SJCRH30 (cell line): ENCODE measurements around the gene SCGB3A2. TPM values are rescaled to one million over a fixed set of nuclear protein-coding genes. Genes with fewer than 3 reads are reported as not detected.
"Not testable (repeated sequence)": the region's sequence is repeated elsewhere in the genome, so short reads cannot be mapped to it uniquely, and the experiment has no call there.

ENCODE experiments used
- DNase-seq, 2 experiments: peaks; one replicate each; pipeline ENCODE4 v3.0.0-alpha.2; 2015 to 2020
- H3K27ac ChIP-seq: fragments of 250-450 bp; sonication (Bioruptor Pico); 2 replicates; pipeline ENCODE4 v1.5.1; 2020; ENCODE audit warnings: mild to moderate bottlenecking, moderate library complexity
- H3K27me3 ChIP-seq: fragments of 250-450 bp; sonication (Bioruptor Pico); 2 replicates; pipeline ENCODE4 v1.5.1; 2020; ENCODE audit warnings: mild to moderate bottlenecking, moderate library complexity
- H3K36me3 ChIP-seq: fragments of 250-450 bp; sonication (Bioruptor Pico); 2 replicates; pipeline ENCODE4 v1.5.1; 2020; ENCODE audit warnings: mild to moderate bottlenecking, moderate library complexity
- H3K4me1 ChIP-seq: fragments of 250-450 bp; sonication (Bioruptor Pico); 2 replicates; pipeline ENCODE4 v1.5.1; 2020; ENCODE audit warnings: mild to moderate bottlenecking, moderate library complexity
- H3K4me3 ChIP-seq: fragments of 250-450 bp; sonication (Bioruptor Pico); 2 replicates; pipeline ENCODE4 v1.5.1; 2020; ENCODE audit warnings: mild to moderate bottlenecking, moderate library complexity
- H3K9me3 ChIP-seq: fragments of 250-450 bp; sonication (Bioruptor Pico); replicated peaks from 2 replicates; pipeline ENCODE4 v1.5.1; 2020; ENCODE audit warnings: mild to moderate bottlenecking, moderate library complexity
- total RNA-seq: library from RNA; depleted of rRNA; stranded (reverse); fragments of >200 nt; shearing (Covaris generic); gene quantifications from 2 replicates; pipeline ENCODE4 v1.2.3, GENCODE V29; 2014

The SCGB3A2 gene
- total RNA-seq, 1 experiment from 2014 or later, result not detected

DNA sequence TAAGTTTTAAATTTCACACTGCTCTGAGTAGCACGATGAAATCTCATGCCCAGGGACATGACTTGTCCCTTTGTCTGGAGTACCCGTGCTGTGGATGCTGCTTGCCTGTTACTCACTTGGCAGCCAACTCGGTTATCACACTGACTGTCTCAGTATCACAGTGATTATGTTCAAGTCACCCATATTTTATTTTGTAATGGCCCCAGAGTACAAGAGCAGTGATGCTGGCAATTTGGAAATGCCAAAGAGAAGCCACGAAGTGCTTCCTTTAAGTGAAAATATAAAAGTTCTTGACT, 22.8 kb upstream of the SCGB3A2 start:
- no peaks in the 10 kb centered on the region for H3K36me3 ChIP-seq
- peaks cover 3% of the 10 kb centered on the region; the same call in 1 of the 2 replicates for H3K4me1 ChIP-seq
- no peak overlapping the region for H3K27ac ChIP-seq
- no peak for DNase-seq
- H3K9me3 ChIP-seq, result no peaks in the 10 kb centered on the region
- no peaks in the 10 kb centered on the region for H3K27me3 ChIP-seq
- no peak overlapping the region for H3K4me3 ChIP-seq

DNA sequence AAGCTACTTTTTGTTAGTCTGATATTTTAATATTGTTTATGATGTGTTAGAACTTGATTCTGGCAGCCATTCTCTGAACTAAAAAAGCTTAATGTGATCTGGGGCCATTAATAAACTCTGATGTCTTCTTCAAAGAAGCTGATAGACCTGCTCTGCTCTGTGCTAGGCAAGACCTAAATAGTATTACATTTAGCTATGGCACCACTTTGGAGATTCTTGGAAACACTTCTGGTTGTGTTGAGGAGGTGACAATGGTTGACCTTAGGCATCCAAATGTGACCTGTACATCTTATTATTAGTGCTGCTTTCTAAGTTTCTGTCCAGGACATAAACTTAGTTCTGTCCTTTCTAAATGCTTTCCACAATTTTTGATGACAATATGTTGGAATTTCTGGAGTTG, 21.7 kb upstream of the SCGB3A2 start:
- Histone ChIP-seq H3K27me3 (no peaks in the 10 kb centered on the region), H3K4me3 (no peak overlapping the region), H3K36me3 (no peaks in the 10 kb centered on the region), H3K27ac (no peak overlapping the region), H3K9me3 (no peaks in the 10 kb centered on the region), H3K4me1 (peaks cover 3% of the 10 kb centered on the region; the same call in 1 of the 2 replicates)
- DNase-seq, result no peak

DNA sequence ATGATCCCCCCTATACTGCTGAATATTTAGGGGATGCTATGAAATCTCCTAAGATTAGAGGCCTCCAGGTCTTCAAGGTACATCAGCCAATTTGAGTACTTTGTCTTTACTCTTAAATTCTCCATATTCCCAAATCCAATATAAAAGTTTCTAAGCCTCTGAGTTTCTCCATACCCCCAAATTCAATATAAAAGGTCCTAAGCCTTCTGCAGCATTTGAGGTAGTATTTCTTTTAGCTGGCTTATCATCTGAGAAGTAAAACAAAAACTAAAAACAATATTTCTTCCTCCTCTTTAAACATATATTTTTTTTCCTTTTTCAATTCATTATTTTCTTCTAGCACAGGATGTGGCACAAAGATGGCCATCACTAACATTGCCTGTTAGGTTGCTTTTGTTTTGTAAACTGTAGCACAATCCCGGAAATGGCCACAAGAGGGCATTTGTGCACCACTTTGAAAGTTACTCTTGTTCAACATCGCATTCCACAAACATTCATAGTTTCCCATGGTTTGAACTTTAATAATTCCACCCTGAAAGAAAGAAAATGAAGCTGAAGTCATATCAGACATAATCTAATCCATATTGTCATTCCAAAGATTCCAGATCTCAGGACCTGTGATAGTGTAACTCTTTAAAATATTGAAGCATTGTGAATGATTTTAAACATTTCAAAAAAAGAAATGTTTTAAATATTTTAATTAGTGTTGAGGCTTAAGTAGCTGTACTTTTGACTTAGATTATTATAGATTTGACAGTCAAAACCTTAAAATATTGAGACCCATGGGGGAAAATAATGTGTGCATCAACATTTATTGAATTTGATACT, 21.0 kb upstream of the SCGB3A2 start:
- H3K27ac ChIP-seq, result no peak overlapping the region
- H3K36me3 ChIP-seq, result no peaks in the 10 kb centered on the region
- no peak overlapping the region for H3K4me3 ChIP-seq
- peak; percentile 59 to 86 for DNase-seq
- H3K27me3 ChIP-seq, result no peaks in the 10 kb centered on the region
- peaks cover 3% of the 10 kb centered on the region; the same call in 1 of the 2 replicates for H3K4me1 ChIP-seq
- H3K9me3 ChIP-seq, result no peaks in the 10 kb centered on the region

DNA sequence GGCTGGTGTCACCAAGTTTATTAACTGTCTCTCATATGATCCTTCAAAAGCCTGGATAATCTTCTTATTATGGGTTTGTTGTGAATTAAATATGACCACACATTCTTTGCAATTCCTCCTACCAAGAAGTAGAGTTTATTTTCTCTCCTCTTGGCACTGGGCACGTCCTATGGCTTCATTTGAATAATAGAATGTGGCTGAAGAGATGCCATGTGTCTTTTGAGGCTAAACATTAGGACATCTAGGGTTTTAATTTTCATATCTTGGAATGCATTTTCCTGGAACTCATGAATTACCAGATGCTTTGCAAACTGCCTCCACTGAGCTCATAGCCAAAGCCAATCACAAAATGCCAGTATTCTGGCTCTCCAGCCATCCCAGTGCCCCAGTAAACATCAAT, 19.9 kb upstream of the SCGB3A2 start:
- no peak for DNase-seq
- Histone ChIP-seq H3K4me1 (peaks cover 7% of the 10 kb centered on the region), H3K4me3 (no peak overlapping the region), H3K27ac (no peak overlapping the region), H3K36me3 (no peaks in the 10 kb centered on the region), H3K9me3 (no peaks in the 10 kb centered on the region), H3K27me3 (no peaks in the 10 kb centered on the region)

DNA sequence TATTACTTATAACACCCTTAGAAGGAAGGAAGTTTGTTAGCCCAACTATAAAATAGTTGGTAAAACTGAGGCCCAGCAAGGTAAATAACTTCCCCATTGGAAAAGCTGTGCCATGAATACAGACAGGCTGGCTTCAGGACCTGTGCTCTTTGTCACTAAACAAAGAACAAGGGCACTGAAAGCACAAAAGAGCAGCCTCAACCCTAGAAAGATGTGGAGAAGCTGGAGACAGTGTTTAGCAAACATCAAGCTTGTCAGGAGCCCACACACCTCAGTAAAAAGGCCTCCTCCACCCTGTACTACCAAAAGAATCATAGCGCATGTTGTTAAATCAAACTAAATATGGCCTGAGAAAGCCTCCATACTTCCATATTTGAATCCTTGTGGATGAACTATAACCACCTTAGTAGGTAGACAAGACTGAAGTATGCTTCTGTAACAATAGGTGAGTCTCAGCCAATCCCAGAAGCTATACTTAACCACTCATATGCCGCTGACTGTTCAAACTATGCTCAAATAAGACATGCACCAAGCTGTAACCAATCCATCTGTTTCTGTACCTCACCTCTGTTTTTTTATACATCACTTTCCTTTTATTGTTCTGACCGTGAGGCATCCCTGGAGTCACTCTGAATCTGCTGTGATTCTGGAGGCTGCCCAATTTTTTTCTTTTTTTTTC, 18.4 kb upstream of the SCGB3A2 start:
- Histone ChIP-seq H3K9me3 (no peaks in the 10 kb centered on the region), H3K4me3 (no peak overlapping the region), H3K27ac (no peak overlapping the region), H3K27me3 (no peaks in the 10 kb centered on the region), H3K4me1 (peaks cover 12% of the 10 kb centered on the region), H3K36me3 (no peaks in the 10 kb centered on the region)
- no peak for DNase-seq

DNA sequence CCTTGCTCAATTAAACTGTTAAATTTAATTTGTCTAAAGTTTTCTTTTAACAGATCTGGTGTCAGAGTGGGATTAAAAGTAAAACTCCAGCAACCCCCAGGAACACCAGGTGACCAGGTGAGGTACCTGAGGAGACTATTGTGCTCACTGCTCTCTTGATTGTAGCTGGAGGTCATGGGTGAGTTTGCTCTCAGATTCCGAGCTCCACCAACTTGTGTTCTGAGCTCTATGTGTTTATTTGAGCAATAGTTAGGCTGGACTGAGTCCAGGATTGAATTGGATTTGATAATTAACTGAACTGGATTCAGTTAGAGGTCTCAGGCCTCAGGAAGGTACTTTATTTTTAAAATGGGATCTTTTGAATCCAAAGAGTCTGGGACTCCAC, 17.9 kb upstream of the SCGB3A2 start:
- H3K4me1 ChIP-seq, result peaks cover 12% of the 10 kb centered on the region
- no peaks in the 10 kb centered on the region for H3K36me3 ChIP-seq
- H3K4me3 ChIP-seq, result no peak overlapping the region
- no peak for DNase-seq
- H3K9me3 ChIP-seq, result no peaks in the 10 kb centered on the region
- no peak overlapping the region for H3K27ac ChIP-seq
- H3K27me3 ChIP-seq, result no peaks in the 10 kb centered on the region

DNA sequence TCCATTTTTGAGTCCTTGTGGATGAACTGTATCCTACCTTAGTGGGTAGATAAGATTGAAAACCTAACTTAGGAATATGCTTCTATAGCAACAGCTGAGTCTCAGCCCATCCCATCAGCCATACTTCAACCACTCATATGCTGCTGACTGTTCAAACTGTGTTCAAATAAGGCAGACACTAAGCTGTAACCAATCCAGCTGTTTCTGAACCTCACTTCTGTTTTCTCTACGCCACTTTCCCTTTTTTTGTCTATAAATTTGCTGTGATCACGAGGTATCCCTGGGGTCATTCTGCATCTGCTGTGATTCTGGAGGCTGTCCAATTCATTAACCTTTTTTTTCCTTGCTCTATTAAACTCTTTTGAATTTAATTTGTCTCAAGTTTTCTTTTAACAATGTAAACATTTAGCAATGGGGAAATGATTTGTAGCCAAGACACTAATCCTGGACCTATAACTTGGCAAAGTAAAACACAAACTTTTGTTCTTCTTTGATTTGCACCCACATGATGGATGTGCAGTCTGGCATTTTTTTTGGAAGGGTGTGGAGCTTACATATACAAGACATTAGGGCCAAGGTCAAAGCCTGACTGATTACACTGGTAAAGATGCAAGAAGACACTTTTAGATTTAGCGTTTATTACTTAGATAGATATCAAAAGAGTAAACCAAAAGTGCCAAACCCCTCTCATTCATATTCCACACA, 14.9 kb upstream of the SCGB3A2 start:
- peak in 1 of 2 experiments; percentile 57 for DNase-seq
- Histone ChIP-seq H3K4me3 (no peak overlapping the region), H3K36me3 (no peaks in the 10 kb centered on the region), H3K4me1 (peaks cover 9% of the 10 kb centered on the region), H3K9me3 (no peaks in the 10 kb centered on the region), H3K27me3 (no peaks in the 10 kb centered on the region), H3K27ac (no peak overlapping the region)

DNA sequence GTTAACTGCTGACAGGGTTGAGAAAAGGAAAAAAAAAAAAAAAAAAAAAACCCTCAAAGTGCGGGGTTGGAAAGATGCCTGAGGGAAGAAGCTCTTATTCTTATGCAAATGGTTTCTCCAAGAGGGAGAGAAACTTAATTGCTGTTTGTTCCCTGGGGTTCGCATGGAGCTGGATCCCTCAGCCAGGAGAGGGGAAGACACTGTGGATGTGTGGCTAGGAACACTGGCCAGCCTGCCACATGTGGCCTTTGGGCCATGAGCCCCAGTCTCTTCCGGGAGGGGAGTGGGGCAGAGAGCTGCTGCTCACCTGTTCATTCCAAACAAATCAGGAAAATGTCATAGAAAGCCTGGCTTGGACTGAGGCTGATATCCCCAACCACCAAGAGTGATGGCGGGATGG, 9.4 kb upstream of the SCGB3A2 start:
- Histone ChIP-seq H3K27ac (no peak overlapping the region), H3K4me1 (no peaks in the 10 kb centered on the region), H3K27me3 (no peaks in the 10 kb centered on the region), H3K36me3 (no peaks in the 10 kb centered on the region), H3K4me3 (no peak overlapping the region), H3K9me3 (no peaks in the 10 kb centered on the region)
- DNase-seq, result no peak

DNA sequence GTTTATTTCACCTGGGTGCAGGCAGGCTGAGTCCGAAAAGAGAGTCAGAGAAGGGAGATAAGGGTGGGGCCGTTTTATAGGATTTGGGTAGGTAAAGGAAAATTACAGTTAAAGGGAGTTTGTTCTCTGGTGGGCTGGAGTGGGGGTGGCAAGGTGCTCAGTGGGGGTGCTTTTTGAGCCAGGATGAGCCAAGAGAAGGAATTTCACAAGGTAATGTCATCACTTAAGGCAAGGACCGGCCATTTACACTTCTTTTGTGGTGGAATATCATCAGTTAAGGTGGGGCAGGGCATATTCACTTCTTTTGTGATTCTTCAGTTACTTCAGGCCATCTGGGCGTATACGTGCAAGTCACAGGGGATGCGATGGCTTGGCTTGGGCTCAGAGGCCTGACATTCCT, 8.6 kb upstream of the SCGB3A2 start:
- not testable (repeated sequence) for H3K27me3 ChIP-seq, H3K9me3 ChIP-seq, H3K27ac ChIP-seq, DNase-seq, H3K4me1 ChIP-seq, H3K36me3 ChIP-seq, H3K4me3 ChIP-seq

DNA sequence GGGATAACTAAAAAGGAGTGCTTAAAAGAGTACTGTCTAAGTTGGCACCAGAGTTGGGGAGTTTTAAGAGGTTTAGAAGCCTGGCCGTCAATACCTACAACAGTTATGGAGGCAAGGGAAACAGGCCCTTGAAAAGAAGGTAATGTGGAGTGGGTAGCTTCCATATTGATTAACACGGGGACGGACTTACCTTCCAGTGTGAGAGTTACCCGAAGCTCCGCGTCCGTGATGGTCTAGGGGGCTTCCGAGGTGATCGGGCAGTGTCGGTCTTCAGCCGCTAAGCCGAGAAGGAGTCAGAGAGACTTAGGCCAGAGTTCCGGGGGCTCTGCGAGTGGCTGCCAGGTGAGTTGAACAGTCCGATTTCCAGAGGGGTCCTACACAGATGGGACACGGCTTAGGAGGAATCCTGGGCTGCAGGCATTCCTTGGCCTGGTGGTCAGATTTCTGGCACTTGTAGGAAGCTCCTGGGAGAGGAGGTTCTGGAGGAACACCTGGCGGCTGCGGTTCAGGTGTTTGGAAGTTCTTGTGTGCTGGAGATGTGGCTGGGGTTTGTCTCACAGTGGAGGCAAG, 6.4 kb upstream of the SCGB3A2 start:
- H3K36me3 ChIP-seq, H3K27me3 ChIP-seq, H3K27ac ChIP-seq, H3K9me3 ChIP-seq, H3K4me3 ChIP-seq, DNase-seq, H3K4me1 ChIP-seq: not testable (repeated sequence)

DNA sequence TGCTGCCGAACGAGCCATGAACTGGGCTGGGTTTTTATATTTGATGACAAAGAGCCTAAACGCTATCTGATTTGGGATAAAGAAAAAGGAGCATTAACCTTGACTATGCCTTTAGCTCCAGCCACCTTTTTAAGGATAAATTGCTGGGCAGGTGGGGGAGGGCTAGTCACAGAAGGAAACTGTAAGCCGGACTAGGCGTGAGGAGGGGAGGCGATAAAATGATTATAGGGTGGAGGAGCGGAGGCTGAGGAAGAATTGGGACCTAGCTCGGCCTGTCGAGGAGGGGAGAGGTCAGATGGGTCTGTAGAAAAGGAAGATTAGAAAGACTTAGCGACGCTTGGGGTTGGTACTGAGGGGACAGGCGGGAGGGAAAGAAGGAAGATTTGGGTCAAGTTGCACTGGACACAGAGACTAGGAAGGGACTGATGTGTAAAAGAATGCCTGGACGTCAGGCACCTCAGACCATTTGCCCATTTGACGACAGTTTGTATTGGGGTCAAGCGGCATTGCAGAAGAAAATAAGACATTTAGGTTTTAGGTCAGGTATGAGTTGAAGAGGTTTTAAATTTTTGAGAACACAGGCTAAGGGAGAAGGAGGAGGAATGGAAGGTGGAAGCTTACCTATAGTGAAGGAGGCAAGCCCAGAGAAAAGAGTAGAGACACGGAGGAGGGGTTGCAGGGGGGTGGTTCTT, 5.6 kb upstream of the SCGB3A2 start:
- not testable (repeated sequence) for H3K27ac ChIP-seq, H3K4me1 ChIP-seq, DNase-seq, H3K27me3 ChIP-seq, H3K9me3 ChIP-seq, H3K4me3 ChIP-seq, H3K36me3 ChIP-seq

DNA sequence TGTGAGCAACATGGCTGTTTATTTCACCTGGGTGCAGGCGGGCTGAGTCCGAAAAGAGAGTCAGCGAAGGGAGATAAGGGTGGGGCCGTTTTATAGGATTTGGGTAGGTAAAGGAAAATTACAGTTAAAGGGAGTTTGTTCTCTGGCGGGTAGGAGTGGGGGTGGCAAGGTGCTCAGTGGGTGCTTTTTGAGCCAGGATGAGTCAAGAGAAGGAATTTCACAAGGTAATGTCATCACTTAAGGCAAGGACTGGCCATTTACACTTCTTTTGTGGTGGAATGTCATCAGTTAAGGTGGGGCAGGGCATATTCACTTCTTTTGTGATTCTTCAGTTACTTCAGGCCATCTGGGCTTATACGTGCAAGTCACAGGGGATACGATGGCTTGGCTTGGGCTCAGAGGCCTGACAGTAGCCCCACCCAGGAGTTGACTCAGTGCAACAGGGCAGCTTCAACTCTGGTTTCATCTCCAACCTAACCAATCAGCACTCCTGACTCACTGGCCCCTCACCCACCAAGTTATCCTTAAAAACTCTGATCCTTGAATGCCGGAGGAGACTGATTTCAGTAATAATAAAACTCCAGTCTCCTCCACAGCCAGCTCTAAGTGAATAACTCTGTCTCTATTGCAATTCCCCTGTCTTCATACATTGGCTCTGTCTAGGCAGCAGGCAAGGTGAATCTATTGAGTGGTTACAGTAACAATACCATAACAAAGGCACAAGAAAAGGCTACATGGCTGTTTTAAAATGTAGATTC, 4.2 kb upstream of the SCGB3A2 start:
- H3K9me3 ChIP-seq, H3K27me3 ChIP-seq, H3K36me3 ChIP-seq, H3K4me3 ChIP-seq, DNase-seq, H3K4me1 ChIP-seq, H3K27ac ChIP-seq: not testable (repeated sequence)

DNA sequence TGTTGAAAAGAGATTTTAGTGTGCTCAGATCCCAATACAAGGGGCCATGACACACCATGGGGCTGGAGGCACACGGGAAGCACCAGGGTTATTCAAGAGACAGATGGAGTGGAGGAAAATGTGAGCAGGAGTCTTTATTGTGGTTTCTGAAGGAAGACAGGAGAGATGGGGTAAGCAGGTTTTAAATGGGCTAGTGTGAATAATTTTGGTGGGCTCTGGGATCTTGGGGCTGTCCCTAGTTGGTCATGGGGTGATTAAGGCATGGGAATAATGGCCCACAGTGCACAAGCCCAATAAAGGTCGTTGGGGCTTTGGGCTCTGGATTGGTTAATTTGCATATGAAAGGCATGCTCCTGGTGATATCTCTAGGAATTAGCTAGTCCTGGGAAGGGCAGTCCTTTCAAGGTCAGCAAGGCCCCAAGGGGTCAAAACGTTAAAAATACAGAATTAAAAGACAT, 3.6 kb upstream of the SCGB3A2 start:
- no peaks in the 10 kb centered on the region for H3K9me3 ChIP-seq
- no peak overlapping the region for H3K27ac ChIP-seq
- peaks cover 6% of the 10 kb centered on the region; the same call in 1 of the 2 replicates for H3K27me3 ChIP-seq
- H3K36me3 ChIP-seq, result no peaks in the 10 kb centered on the region
- H3K4me1 ChIP-seq, result no peaks in the 10 kb centered on the region
- H3K4me3 ChIP-seq, result no peak overlapping the region
- DNase-seq, result no peak

DNA sequence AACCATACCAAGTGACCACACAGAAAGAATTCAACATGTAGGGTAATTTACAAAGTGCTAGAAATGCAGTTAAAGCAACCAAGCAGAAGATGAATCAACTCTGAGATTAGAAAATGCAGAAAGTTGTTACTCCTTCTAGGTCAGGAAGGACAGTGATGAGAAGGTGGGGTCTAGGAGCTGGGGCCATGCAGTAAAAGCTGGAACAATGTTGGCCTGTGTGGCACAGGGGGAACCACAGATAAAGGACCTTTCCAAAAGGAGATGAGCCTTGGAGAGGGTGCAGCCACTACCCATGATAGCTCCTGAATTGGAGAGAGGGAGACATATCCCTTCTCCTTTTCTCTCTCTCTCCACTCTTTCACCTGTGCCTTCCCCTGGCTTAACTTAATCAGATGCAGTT, 2.4 kb upstream of the SCGB3A2 start:
- Histone ChIP-seq H3K27ac (no peak overlapping the region), H3K27me3 (peaks cover 6% of the 10 kb centered on the region; the same call in 1 of the 2 replicates), H3K9me3 (no peaks in the 10 kb centered on the region), H3K36me3 (no peaks in the 10 kb centered on the region), H3K4me1 (no peaks in the 10 kb centered on the region), H3K4me3 (no peak overlapping the region)
- DNase-seq, result no peak
